Head of caudate nucleus (tissue), 42 donors: ENCODE measurements around the gene EFTUD2.

Source experiments
- DNase-seq, 42 donors: peaks; one replicate each; pipeline versions ENCODE4 v3.0.0 to v3.0.0-alpha.2; 2020 to 2021; ENCODE audit warnings: mixed read lengths in 7 of 42
- intact Hi-C: fragments of 100-400 bp; cut with DNase I; formaldehyde crosslinking; loops from one replicate; pipeline ENCODE4 v1.15.0; 2022

Gene EFTUD2

DNA sequence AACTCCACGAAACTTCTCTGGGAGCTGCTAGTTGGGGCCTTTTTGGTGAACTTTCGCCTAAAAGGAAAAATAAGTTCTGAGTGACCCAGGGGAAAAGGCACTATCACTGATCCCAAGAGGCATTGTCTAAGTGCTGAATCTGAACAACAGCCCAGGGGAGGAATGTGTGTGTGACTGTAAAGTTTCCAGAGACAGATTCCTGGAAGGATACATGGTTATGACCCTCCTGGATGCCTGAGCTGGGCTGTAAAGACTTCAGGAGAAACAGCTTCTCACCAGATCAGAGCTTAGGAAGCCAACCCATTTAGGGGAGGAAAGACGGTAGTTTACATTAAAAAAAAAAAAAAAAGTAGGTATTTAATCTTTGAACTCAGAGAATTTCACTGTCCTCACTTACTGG is 31.4 kb downstream of the EFTUD2 start:
- no peak for DNase-seq
- intact Hi-C loops = no loop called here

DNA sequence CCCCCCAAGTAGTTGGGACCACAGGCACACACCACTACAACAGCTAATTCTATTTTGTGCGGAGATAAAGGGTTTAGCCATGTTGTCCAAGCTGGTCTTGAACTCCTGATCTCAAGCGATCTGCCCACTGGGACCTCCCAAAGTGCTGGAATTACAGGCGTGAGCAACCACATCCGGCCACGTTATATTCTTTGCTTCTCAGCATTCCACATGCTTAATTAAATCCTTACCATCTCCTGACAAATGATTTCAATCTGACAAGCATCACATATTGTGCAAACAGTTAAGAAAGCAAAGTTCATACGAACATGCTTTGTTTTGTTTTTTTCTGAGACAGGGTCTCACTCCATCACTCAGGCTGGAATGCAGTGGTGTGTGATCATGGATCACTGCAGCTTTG is 33.3 kb downstream of the EFTUD2 start:
- intact Hi-C loops = loop anchor here (2.0 kb wide), 1 partner anchor 87 kb away; no protein-coding TSS in a partner anchor

DNA sequence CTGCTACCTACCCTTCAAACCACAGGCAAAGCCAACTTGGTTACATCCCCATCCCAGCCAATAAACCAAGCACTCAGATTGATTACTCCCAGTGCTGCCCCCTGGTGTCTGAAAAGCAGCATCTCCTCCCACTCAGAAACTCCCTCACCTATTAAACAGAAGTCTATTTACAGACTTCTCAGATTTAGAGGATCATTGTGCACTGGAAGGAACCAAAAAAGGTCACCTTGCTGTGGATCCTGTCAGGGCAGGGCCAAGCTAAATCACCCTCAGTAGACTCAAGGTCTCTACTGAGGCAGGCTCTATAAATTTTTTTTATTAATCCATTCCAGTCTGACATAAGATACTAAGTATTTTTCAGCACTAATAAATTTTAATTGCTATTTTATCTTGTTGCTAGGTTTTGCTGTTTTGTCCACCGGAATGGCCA is 34.0 kb downstream of the EFTUD2 start:
- intact Hi-C loops = loop anchor here (2.0 kb wide), 1 partner anchor 86 kb away; no protein-coding TSS in a partner anchor
- peak; percentile 29 to 90 (median 72) for DNase-seq

More for the DNA sequence above, 33.3 kb downstream of the EFTUD2 start:
- no peak for DNase-seq

DNA sequence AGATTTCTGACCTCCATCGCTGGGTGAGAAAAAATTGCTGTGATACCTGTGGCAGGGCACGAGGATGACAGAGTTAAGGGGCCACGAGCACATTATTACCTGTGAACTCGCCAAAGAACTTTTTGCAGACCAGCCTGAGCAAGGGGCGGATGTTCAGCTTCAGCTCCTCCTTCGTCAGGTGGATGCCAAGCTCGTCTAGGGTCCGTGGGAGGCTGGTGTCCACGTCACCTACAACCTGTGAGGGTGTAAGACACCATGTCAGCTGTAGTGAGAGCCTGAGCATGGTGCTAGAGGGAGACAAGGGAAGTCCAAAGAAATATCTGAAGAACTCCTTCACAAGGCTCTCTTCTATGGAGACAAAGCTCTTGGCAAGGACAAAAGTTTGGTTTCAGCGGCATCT is 34.4 kb downstream of the EFTUD2 start:
- no peak for DNase-seq
- intact Hi-C loops = loop anchor here (2.0 kb wide), 1 partner anchor 86 kb away; no protein-coding TSS in a partner anchor

DNA sequence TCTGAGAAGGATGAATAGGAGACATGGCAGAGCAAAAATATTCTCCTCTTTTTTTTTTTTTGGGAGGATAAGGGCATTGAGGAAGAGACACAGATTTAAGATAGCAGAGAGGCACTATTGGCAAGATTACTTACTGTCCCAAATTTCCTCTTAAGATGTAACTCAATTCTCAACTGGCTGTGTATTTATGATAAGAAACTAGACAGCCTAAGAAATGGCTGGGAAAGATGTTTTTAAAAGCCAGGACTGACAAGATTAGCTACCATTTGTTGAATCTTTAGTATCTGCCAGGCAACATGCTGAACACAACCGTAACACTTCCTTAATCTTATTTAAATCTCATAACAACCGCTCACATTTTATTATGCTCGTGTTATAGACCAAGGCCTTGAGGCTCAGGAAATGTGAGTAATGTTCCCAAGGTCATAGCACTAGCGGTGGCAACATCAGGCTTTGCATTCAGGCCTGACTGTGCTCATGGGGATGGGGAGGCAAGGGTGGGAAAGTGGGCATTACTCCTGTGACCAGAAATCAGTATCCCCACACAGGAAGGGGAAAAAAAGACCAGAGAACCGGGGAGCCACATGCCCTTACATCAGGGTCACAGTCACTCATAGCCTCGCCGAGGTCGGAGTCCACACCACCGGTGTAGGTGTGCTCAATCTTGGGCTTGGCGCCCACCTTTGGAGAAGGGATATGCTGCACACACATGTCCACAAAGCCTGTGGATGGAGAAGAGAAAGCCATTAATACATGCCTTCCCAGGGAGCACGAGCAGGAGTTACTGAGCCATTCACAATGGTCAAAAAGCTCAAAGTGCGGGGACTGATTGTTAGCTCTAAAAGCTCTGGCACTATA is 36.0 kb downstream of the EFTUD2 start:
- DNase-seq = no peak
- intact Hi-C loops = no loop called here

DNA sequence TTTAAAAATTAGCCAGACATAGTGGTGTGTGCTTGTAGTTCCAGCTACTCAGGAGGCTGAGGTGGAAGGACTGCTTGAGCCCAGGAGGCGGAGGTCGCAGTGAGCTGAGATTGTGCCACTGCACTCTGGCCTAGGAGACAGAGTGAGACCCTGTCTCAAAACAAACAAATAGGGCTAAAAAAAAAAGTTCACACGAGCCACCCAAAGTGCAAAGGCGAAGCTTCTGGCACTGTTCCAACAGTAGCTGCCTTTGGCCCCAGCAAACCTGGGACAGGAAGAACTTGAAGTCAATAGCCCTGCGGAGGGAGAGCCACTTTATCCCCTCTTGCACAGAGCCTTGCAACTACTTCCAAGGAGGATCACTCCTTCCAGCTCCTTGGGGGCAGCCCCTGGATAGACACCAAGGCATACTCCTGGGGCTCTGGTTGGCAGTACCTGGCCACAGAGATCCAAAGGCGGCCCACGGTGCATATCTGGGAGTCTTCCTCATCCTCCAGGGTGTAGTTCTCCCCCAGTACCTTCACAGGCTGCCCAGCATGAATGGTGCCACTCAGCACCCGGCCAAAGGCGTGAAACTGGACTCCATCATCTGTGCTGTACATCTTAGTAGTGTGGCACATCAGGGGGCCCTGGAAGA is 36.8 kb downstream of the EFTUD2 start:
- no peak for DNase-seq
- intact Hi-C loops = no loop called here

DNA sequence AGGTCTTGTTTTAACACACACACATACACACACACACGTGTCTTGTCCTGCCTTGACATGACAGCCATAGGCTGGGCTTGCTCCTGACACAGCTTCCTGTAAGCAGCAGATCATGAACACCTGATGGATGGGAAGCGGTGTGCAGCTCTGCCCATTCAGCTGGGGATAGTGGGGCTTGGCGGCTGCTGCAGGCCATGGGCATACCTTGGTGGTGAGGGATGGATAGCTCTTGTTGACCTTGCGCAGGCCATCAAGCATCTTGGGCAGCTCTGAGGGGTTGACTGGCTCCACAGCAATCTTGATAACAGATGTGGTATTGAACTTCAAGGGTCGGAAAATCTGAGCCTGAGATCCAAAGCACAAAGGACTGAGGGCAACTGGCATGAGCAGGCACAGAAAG is 39.5 kb downstream of the EFTUD2 start:
- intact Hi-C loops = no loop called here

DNA sequence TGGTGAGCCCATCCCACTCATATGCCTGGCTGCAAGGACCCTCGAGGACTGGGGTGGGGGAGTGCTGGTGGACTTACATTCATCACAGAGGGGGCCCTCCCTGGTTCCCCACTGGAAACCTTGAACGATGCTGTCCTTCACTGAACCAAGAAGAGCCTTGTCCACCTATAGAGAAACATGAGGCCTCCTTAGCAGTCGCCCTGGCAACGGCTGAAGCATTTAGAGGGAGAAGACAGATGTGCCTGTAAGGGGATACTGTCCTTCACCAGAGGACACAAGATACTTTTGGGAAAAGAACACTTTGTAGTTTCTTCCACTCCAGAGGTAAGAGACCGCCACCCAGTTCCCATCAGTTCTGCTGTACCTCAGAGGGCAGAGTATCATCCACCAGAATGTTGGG is 45.1 kb downstream of the EFTUD2 start:
- no peak for DNase-seq
- intact Hi-C loops = no loop called here

More for the DNA sequence above, 39.5 kb downstream of the EFTUD2 start:
- DNase-seq = no peak

DNA sequence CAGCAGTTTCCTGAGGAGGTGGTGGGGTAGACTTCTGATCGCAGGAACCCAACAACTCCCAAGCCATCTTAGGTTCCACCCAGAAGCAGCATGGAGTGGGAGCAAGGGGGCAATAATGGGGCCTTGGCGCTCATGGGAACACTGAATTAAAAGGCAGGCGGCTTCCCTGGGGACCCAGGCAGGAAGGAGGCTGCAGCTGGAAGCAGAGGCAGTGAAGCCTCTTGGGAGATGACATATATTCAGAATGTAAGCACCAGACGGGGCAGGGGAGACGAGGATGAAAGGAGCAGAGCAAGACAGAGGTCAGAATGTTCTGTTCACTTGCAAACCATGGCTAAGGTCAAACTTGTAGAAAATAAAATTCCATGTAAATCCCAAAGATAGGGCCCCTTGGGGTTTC is 48.6 kb downstream of the EFTUD2 start:
- intact Hi-C loops = no loop called here
- no peak for DNase-seq

DNA sequence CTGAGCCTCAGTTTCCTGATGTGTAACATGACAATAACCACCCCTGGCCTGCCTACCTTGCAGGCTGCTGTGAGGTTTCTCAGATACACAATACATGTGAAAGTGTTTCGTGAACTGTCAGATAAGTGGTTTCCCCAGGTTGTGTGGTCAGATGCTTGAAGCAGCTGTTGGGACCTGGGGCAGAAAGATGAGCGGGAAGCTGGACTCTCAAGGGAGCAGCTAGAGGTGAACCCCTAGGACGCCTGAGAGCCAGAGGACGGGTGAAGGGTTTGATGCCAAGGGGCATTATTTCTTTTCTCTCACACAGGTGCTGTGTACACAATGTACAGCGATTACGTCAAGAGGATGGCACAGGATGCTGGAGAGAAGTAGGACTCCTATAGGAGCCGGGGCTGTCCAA is 49.2 kb downstream of the EFTUD2 start:
- intact Hi-C loops = no loop called here

DNA sequence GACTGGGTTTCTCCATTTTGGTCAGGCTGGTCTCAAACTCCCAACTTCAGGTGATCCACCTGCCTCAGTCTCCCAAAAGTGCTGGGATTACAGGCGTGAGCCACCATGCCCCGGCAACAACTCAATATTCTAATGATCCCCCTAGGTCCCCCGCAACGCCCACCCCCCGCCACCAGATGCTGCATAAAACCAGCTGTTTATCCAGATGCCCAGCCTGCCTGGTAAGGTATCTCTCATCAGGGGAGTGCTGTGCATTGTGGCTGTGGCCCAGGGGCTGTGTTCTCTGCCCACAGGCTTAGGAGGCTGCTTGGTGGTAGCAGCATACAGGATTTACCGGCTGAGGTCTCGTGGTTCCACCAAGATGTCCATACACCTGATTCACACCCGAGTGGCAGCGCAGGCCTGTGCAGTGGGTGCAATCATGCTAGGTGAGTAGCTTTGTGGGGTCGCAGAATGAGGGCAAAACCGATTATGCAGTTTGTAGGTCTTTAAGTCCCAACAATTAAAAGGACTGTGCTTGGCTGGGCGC is 50.2 kb downstream of the EFTUD2 start:
- intact Hi-C loops = no loop called here

More for the DNA sequence above, 49.2 kb downstream of the EFTUD2 start:
- DNase-seq = no peak

DNA sequence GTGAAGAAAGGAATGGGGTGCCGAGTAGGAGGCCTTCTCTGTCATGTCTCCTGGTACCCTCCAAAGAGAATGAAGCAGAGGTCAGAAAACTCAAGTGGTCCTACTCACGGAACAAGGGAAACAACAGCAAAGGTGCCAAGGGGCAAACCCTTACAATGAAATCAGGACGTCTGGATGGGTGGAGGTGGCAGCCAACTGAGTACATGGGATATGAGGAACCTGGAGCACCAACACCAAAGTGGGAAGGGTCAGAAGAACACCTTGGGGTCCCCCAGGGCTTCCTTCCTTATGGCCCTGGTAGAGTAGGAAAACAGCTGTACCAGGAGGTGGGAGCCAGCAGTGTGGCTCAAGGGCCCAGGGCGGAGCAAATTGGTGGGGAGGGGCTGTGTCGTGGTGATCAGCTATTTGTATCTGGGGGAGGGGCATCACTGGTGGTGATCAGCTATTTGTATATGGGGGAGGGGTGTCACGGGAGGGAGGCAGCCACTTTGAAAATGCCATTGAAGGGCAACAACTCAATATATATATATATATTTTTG is 50.9 kb downstream of the EFTUD2 start:
- intact Hi-C loops = no loop called here
- DNase-seq = no peak

More for the DNA sequence above, 50.2 kb downstream of the EFTUD2 start:
- DNase-seq = no peak

DNA sequence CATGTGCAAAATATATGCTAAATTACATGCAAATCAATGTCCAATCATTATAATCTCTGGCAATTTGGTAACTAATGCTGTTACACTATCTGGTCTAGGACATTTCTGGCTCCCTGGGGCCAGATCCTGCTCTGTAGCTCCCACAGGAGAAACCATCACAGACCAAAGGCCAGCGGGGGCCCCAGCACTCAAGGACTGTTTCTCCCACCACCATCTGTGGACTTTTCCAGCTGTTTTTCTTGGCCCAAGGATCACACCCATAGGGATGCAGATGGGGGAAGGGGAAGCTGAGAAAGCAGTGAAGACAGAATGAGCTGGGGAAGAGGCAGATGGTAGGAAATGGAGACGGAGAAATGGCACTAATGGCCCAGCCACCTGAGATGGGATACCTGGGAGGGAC is 51.7 kb downstream of the EFTUD2 start, which contains the start of gene HIGD1B:
HIGD1B (plus strand) TSS at position 298 of the 400 bp plus-strand sequence. CDS start 270 bp downstream, outside the sequence.
- DNase-seq = no peak
- intact Hi-C loops = no loop called here

DNA sequence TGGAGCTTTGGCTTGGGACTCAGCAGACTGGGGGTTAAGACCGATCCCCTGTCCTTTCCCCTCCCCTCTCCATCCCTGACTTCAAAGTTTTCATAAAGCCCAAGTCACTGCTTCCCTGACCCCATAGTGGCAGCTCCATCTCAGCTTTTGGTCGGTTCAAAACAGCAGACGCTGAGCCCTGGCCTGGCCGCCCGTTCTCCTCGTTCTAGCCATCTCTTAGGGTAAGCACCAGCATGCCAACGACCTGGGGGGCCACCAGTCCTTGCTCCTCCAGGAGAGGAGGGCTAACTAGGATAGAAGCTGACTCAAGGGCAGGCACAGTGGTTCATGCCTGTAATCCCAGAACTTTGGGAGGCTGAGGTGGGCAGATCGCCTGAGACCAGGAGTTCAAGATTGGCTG is 53.0 kb downstream of the EFTUD2 start:
- intact Hi-C loops = no loop called here
- no peak for DNase-seq

DNA sequence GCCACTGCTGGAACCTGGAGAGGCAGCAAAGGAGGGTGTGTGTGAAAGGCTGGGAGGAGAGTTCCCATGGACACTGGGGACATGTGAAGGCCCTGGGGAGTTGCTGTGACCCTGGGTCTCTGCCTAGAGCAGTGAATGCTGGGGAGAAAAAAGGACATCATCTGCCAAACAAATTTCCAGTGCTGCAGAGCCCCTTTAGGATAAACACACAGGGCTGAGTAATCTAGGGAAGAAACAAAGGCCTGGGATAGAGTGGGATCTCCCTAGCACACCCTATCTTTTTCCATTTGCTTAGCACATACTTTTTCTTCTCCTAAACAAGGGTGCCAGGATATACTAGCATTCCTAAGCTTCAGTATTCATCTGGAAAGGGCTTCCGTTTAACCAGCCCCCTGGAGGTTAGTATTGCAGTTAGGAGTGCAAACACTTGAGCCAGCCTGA is 54.8 kb downstream of the EFTUD2 start:
- DNase-seq = no peak

DNA sequence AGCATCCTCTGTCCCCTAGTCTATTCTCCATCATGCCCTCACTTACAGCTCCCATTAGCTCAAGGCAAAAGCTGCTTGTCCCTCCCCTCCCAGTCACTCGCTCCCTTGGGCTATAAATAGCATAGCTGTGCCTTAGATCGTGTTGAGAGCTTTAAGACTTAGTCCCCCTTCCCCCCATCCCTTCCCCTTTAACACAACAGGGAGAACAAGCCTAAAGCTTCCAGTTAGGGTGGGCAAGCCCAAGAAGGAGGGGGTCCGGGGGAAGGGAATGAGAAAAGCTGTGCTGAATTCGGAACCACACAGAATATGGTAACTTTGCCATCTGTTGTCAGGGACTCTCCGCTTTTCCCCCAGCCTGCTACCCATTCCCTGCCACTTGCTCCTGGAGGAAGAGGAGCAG is 56.5 kb downstream of the EFTUD2 start:
- DNase-seq = no peak
- intact Hi-C loops = no loop called here

More for the DNA sequence above, 54.8 kb downstream of the EFTUD2 start:
- intact Hi-C loops = no loop called here

DNA sequence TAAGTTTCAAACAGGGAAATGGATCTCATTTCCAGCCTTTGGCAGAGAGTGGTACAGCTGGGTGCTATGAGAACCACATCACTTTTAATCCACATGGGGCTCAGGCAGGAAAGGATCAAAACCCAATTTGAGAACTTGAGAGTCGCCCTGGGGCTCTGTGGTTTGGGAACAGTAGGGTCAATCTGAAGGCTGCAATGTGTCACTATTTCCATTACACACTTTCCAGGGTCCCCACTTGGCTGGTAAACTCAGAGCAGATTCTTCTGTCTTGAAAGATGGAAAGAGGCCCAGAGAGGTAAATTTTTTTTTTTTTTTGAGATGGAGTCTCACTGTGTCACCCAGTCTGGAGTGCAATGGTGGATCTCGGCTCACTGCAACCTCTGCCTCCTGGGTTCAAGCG is 58.3 kb downstream of the EFTUD2 start:
- DNase-seq = no peak
- intact Hi-C loops = no loop called here

DNA sequence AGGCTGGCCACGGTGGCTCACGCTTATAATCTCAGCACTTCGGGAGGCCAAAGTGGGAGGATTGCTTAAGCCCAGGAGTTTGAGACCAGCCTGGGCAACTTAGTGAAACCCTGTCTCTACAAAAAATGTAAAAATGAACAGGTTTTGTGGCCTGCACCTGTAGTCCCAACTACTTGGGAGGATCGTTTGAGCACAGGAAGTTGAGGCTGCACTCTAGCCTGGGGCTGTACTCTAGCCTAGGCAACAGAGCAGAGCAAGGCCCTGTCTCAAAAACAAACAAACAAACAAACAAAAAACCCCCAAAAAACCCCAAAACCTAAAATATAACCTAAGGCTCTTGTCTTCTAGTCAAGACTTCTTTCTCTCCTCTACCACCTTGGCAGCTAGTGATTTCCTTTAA is 59.0 kb downstream of the EFTUD2 start:
- intact Hi-C loops = no loop called here
- no peak for DNase-seq

DNA sequence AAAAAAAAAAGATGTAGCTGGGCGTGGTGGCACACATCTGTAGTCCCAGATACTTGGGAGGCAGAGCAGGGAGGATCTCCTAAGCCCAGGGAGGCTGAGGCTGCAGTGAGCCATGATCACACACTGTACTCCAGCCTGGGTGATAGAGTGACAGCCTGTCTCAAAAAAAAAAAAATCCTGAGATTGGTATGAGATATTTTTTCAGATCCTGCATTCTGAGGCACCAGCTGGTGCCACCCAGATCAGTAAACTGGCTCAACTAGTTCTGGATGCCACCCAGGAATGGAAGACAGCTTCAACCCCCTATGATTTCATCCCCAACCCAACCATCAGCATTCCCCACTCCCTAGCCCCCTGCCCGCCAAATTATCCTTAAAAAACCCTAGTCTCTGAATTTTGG is 62.0 kb downstream of the EFTUD2 start:
- intact Hi-C loops = no loop called here

DNA sequence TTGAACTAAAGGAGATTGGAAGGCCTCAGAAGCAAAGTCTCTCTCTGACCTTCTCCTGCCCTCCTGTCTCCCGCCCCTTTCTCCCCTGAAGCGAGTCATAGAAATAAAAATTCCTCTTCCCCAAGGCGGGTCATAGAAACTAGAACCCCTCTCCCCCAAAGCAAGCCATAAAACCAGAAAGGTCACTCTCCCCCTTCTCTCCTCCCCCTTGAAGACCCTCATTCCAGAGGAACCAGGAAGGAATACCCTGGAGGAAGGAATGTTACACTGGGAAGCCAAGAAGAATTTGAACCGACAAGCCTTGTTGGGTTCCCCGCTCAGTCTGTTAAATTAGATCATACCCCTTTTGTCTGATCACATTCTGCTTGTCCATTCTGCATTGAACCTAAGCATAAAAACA is 66.4 kb downstream of the EFTUD2 start:
- DNase-seq = no peak
- intact Hi-C loops = no loop called here

More for the DNA sequence above, 62.0 kb downstream of the EFTUD2 start:
- no peak for DNase-seq
